Thyroid gland (tissue), 4 donors: Measurements from ENCODE around the gene RASA3.

ENCODE experiments used
- CTCF ChIP-seq, 6 experiments: fragments of 200-600 bp in 3 of 6; fragments of 450-650 bp in 3 of 6; sonication (generic) in 3 of 6; IDR thresholded peaks; one replicate each; pipeline ENCODE4 v1.5.1; 2016 to 2019; ENCODE audit warnings: antibody characterized with exemption in 6 of 6, mild to moderate bottlenecking in 2 of 6, inconsistent platforms in 1 of 6, moderate library complexity in 1 of 6
- POLR2A ChIP-seq, 2 donors: fragments of 450-650 bp; IDR thresholded peaks; one replicate each; pipeline ENCODE4 v1.6.1; 2017; ENCODE audit warnings: antibody characterized with exemption in 2 of 2, mild to moderate bottlenecking in 2 of 2, moderate library complexity in 1 of 2

- no peak for TF ChIP-seq CTCF (IDR thresholded peaks at IDR 0.05)
- TF ChIP-seq POLR2A (IDR thresholded peaks at IDR 0.05): no peak
Measured at GRCh38 chr13:113953561-113953960, 178.9 kb downstream of the RASA3 start.
